HepG2 (cell line): Measurements from ENCODE around the gene MLX. TPM values are rescaled to one million over a fixed set of nuclear protein-coding genes. Genes with fewer than 3 reads are reported as not detected.

Experiments
- CEBPG ChIP-seq: IDR thresholded peaks from 2 replicates; pipeline ENCODE4 v1.6.1; 2016
- CREM ChIP-seq, 2 experiments: sonication (generic) in 1 of 2; formaldehyde crosslinking in 1 of 2; IDR thresholded peaks; 2 replicates each; pipeline versions ENCODE4 v1.4.0 to v1.6.1; 2016 to 2020; ENCODE audit warnings: antibody characterized with exemption in 1 of 2, mild to moderate bottlenecking in 1 of 2, missing genetic modification reagents in 1 of 2
- KLF6 ChIP-seq: IDR thresholded peaks from 2 replicates; pipeline ENCODE4 v1.8.0; 2016; ENCODE audit warnings: missing biosample characterization, missing genetic modification reagents
- NCOA2 ChIP-seq: sonication (generic); formaldehyde crosslinking; IDR thresholded peaks from 2 replicates; pipeline ENCODE4 v1.8.0; 2022; ENCODE audit warnings: inconsistent platforms
- REL ChIP-seq: sonication (generic); formaldehyde crosslinking; conservative IDR thresholded peaks from 2 replicates; pipeline ENCODE4 v1.8.0; 2022; ENCODE audit warnings: mild to moderate bottlenecking, missing genetic modification reagents, moderate library complexity
- RNF2 ChIP-seq: fragments of 450-650 bp; conservative IDR thresholded peaks from 2 replicates; pipeline ENCODE4 v1.6.1; 2016; ENCODE audit warnings: low read depth
- SALL1 ChIP-seq: sonication (generic); formaldehyde crosslinking; IDR thresholded peaks from 2 replicates; pipeline ENCODE4 v1.8.0; 2022; ENCODE audit warnings: mild to moderate bottlenecking, missing genetic modification reagents
- U2AF1 ChIP-seq: fragments of 200-400 bp; formaldehyde crosslinking; optimal IDR thresholded peaks from 2 replicates; pipeline ENCODE3; 2017; ENCODE audit warnings: mild to moderate bottlenecking, low read depth, low read length
- YY1 ChIP-seq: IDR thresholded peaks from 2 replicates; pipeline ENCODE4 v1.6.1; 2011; ENCODE audit warnings: low read length, low read depth, moderate library complexity, mild to moderate bottlenecking; ENCODE audit not compliant: insufficient read depth, insufficient replicate concordance
- ZFAT ChIP-seq: sonication (generic); formaldehyde crosslinking; conservative IDR thresholded peaks from 2 replicates; pipeline ENCODE4 v1.8.1; 2023; ENCODE audit warnings: missing genetic modification reagents, inconsistent platforms
- ZNF292 ChIP-seq: sonication (generic); formaldehyde crosslinking; IDR thresholded peaks from 2 replicates; pipeline ENCODE4 v1.8.1; 2022; ENCODE audit warnings: mild to moderate bottlenecking, low read depth, missing genetic modification reagents, borderline replicate concordance
- ZNF563 ChIP-seq: sonication (generic); formaldehyde crosslinking; IDR thresholded peaks from 2 replicates; pipeline ENCODE4 v1.8.0; 2022; ENCODE audit warnings: mild to moderate bottlenecking, moderate library complexity, missing genetic modification reagents
- ZNF564 ChIP-seq: sonication (generic); formaldehyde crosslinking; IDR thresholded peaks from 2 replicates; pipeline ENCODE4 v1.8.1; 2023; ENCODE audit warnings: mild to moderate bottlenecking, missing genetic modification reagents
- ZNF670 ChIP-seq: sonication (generic); formaldehyde crosslinking; IDR thresholded peaks from 2 replicates; pipeline ENCODE4 v1.8.0; 2022; ENCODE audit warnings: mild to moderate bottlenecking, missing genetic modification reagents, borderline replicate concordance
- ZNF747 ChIP-seq: sonication (generic); formaldehyde crosslinking; IDR thresholded peaks from 2 replicates; pipeline ENCODE4 v1.8.1; 2023; ENCODE audit warnings: missing genetic modification reagents, mild to moderate bottlenecking, borderline replicate concordance
- ZNF891 ChIP-seq: sonication (generic); formaldehyde crosslinking; IDR thresholded peaks from 2 replicates; pipeline ENCODE4 v1.5.0; 2020; ENCODE audit warnings: mild to moderate bottlenecking, missing genetic modification reagents
- polyA plus RNA-seq, 8 experiments: library from polyadenylated mRNA; depleted of rRNA in 3 of 8; stranded (reverse) in 7 of 8; unstranded in 1 of 8; fragments of >200 nt; fragmentation: Illumina TruSeq in 4 of 8; extraction: Trizol in 4 of 8; gene quantifications; 2 replicates each; pipeline versions ENCODE4 v1.2.1 to v1.2.3, GENCODE V29; 2011 to 2016; ENCODE audit warnings: low read depth in 4 of 8, missing spikeins in 1 of 8, mixed read lengths in 1 of 8; ENCODE audit not compliant: insufficient read depth in 1 of 8
- total RNA-seq, 5 experiments: library from RNA; depleted of rRNA; stranded (reverse); fragments of >200 nt; fragmentation: Illumina TruSeq; extraction: Trizol; gene quantifications; 2 replicates each; pipeline ENCODE4 v1.2.3, GENCODE V29; 2016; ENCODE audit warnings: low read depth in 1 of 5
- TF ChIP-seq, protein P1 (sequence below): sonication (generic); formaldehyde crosslinking; conservative IDR thresholded peaks from 2 replicates; pipeline ENCODE4 v1.4.0; 2020; ENCODE audit warnings: mild to moderate bottlenecking, missing genetic modification reagents, moderate library complexity
- TF ChIP-seq, protein P2 (sequence below): IDR thresholded peaks from 2 replicates; pipeline ENCODE4 v1.6.1; 2016; ENCODE audit warnings: control low read depth
- TF ChIP-seq, protein P3 (sequence below): sonication (generic); formaldehyde crosslinking; IDR thresholded peaks from 2 replicates; pipeline ENCODE4 v1.4.0; 2020; ENCODE audit warnings: mild to moderate bottlenecking, missing genetic modification reagents
- TF ChIP-seq, protein P4 (sequence below): sonication (generic); formaldehyde crosslinking; IDR thresholded peaks from 2 replicates; pipeline ENCODE4 v1.4.0; 2020; ENCODE audit warnings: missing genetic modification reagents, mild to moderate bottlenecking, borderline replicate concordance

The MLX gene
- total and polyA plus RNA-seq, 2 of the 13 experiments (the other 11 are each of a cell fraction or from before 2014, with no cell fraction given) = 38.9 to 74.4 TPM

DNA sequence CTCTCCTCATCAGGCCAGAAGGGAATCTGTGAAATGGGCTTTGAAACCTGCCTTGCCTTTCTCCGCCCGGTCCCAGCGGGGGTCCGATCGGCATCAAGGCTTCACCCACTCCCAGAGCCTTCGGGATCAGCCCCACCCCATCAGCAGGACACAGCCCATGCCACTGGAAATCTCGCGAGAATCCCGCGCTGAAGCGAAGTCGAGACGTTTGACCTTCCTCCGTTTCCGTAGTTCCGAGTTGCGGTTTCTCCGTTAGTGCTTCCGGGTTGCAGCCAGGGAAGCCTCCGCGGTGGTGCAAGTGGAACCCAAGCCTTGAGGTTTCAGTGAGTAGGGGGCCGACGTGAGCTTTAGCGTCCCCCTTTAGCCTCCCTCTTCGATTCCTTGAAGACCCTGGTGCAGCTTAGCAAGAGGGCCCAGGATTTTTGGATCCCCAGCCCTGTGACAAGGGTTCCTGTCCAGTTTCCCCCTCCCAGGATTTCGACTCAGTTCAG, 5.0 kb upstream of the MLX start, which contains the start of gene COASY (continued):
- TF ChIP-seq YY1 (peak; percentile 82), KLF6 (peak; percentile 82), U2AF1 (no peak), CREM (IDR thresholded peaks at IDR 0.05) (peak; percentile 87), CREM (CRISPR knock-in tag; IDR thresholded peaks at IDR 0.05) (no peak), ZNF292 (CRISPR knock-in tag) (no peak), RNF2 (no peak), ZNF670 (CRISPR knock-in tag) (peak; percentile 90), NCOA2 (no peak; the same call in 1 of the 2 replicates), REL (0 out of 2 replicates have a peak, but pooled peaks have one; percentile 75), ZNF747 (CRISPR knock-in tag) (peak; percentile 90; the same call in 1 of the 2 replicates), ZNF564 (CRISPR knock-in tag) (peak; percentile 77; the same call in 1 of the 2 replicates), ZNF563 (0 out of 2 replicates have a peak, but pooled peaks have one; percentile 64), CEBPG (CRISPR knock-in tag) (peak; percentile 77), ZNF891 (CRISPR knock-in tag) (peak; percentile 80), SALL1 (CRISPR knock-in tag) (peak; percentile 82), ZFAT (no peak)
- TF ChIP-seq, protein P1, sequence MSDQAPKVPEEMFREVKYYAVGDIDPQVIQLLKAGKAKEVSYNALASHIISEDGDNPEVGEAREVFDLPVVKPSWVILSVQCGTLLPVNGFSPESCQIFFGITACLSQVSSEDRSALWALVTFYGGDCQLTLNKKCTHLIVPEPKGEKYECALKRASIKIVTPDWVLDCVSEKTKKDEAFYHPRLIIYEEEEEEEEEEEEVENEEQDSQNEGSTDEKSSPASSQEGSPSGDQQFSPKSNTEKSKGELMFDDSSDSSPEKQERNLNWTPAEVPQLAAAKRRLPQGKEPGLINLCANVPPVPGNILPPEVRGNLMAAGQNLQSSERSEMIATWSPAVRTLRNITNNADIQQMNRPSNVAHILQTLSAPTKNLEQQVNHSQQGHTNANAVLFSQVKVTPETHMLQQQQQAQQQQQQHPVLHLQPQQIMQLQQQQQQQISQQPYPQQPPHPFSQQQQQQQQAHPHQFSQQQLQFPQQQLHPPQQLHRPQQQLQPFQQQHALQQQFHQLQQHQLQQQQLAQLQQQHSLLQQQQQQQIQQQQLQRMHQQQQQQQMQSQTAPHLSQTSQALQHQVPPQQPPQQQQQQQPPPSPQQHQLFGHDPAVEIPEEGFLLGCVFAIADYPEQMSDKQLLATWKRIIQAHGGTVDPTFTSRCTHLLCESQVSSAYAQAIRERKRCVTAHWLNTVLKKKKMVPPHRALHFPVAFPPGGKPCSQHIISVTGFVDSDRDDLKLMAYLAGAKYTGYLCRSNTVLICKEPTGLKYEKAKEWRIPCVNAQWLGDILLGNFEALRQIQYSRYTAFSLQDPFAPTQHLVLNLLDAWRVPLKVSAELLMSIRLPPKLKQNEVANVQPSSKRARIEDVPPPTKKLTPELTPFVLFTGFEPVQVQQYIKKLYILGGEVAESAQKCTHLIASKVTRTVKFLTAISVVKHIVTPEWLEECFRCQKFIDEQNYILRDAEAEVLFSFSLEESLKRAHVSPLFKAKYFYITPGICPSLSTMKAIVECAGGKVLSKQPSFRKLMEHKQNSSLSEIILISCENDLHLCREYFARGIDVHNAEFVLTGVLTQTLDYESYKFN (CRISPR knock-in tag) = peak; percentile 67
- TF ChIP-seq, protein P2, sequence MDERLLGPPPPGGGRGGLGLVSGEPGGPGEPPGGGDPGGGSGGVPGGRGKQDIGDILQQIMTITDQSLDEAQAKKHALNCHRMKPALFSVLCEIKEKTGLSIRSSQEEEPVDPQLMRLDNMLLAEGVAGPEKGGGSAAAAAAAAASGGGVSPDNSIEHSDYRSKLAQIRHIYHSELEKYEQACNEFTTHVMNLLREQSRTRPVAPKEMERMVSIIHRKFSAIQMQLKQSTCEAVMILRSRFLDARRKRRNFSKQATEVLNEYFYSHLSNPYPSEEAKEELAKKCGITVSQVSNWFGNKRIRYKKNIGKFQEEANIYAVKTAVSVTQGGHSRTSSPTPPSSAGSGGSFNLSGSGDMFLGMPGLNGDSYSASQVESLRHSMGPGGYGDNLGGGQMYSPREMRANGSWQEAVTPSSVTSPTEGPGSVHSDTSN (CRISPR knock-in tag) = no peak
- TF ChIP-seq, protein P3, sequence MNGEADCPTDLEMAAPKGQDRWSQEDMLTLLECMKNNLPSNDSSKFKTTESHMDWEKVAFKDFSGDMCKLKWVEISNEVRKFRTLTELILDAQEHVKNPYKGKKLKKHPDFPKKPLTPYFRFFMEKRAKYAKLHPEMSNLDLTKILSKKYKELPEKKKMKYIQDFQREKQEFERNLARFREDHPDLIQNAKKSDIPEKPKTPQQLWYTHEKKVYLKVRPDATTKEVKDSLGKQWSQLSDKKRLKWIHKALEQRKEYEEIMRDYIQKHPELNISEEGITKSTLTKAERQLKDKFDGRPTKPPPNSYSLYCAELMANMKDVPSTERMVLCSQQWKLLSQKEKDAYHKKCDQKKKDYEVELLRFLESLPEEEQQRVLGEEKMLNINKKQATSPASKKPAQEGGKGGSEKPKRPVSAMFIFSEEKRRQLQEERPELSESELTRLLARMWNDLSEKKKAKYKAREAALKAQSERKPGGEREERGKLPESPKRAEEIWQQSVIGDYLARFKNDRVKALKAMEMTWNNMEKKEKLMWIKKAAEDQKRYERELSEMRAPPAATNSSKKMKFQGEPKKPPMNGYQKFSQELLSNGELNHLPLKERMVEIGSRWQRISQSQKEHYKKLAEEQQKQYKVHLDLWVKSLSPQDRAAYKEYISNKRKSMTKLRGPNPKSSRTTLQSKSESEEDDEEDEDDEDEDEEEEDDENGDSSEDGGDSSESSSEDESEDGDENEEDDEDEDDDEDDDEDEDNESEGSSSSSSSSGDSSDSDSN (CRISPR knock-in tag) = peak; percentile 66
- TF ChIP-seq, protein P4, sequence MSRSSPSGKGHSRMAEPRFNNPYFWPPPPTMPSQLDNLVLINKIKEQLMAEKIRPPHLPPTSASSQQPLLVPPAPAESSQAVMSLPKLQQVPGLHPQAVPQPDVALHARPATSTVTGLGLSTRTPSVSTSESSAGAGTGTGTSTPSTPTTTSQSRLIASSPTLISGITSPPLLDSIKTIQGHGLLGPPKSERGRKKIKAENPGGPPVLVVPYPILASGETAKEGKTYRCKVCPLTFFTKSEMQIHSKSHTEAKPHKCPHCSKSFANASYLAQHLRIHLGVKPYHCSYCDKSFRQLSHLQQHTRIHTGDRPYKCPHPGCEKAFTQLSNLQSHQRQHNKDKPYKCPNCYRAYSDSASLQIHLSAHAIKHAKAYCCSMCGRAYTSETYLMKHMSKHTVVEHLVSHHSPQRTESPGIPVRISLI = peak; percentile 1; the same call in 1 of the 2 replicates
